NCI-H146 treated with DMSO at 0.1 percent for 48 hours (cell line): ENCODE data around the gene RPS27.
A peak's percentile ranks its signal among the peaks of the same experiment; 100 is the strongest.
"Not testable (repeated sequence)": the region's sequence is repeated elsewhere in the genome, so short reads cannot be mapped to it uniquely, and the experiment has no call there.

Source experiments
- DNase-seq: peaks from one replicate; lab custom pipeline; 2025; ENCODE audit not compliant: unreplicated experiment; lab: John Stamatoyannopoulos, UW

RPS27 gene

DNA sequence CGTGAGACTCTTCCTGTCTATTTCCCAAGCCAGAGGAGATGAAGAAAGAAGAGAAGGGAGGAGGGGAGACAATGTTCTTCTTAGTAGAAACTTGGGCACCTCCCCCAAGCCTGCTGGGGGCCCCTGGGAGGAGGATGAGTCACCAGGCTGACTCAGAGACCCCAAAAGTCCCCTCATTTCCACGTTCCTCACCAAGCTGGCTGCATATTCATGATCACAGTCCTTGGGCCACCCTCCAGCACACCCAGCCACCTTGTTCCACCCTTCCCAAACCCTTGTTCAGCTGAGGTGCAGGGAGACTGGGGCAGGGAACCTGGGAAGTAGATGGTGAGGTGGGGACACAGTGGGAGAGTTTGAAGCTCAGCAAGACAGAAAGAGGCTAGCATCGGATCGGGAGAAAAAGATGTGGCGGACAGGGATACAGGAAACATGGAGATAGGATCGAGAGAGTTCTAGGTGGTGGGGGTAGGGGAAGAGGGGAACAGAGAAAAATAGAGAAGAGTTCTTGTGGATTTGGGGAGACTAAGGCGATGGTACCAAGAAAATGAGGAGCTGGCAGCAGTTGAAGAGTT, 5.1 kb upstream of the RPS27 start:
- no peak for DNase-seq

DNA sequence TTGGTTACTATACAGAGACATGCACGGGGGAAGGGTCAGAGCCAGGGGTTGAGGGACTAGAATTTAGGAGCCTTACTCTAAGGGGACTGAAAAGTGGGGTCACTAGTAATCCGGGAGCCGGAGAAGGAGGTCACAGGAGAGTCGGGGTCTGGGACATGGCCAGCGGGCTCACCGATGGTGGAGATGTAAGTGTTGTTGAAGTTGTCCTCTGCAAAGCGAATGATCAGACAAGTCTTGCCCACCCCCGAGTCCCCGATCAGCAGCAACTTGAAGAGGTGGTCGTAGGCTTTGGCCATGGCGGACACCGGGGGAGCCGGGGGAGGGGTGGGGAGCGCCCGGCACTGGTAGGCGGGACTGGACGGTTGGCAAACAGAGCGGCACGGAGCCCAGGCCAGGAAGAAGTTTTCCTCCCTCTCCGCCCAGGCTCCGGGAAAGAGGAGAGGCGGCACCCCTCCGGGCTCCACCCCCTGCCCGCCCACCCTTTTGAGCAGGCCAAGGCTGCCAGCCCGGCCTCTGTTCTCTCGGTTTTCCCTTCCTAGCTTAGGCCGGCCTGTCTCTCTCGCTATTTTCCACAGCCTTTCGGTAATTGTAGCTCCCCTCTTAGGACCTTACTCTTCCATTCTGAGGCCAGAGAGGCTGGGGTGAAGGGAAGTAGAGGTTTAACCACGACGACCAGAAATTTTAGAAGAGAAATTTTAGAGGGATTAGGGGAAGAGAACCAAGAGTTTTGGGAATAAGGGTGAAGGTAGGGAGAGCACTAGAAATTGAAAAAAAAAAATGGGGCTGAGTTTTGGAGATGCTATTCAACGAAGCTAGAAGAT, 4.4 kb upstream of the RPS27 start, which contains the start of gene RAB13:
Gene RAB13, minus strand, starts transcription at position 399 of the 821 bp plus-strand sequence. Its CDS starts 103 bp downstream, at position 296.
- peak; percentile 73 for DNase-seq

DNA sequence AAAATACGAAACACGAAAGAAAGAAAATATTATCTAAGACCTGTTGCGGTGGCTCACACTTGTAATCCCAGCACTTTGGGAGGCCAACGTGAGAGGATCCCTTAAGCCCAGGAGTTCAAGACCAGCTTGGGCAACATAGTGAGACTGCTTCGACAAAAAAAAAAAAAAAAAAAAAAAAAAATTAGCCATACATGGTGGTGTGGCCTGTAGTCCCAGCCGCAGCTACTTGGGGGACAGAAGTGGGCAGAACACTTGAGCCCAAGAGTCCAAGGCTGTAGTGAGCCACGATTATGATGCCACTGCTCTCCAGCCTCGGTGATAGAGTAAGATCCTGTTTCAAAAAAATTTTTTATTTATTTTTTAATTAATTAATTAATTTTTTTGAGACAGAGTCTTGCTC, 2.9 kb upstream of the RPS27 start:
- DNase-seq = no peak

DNA sequence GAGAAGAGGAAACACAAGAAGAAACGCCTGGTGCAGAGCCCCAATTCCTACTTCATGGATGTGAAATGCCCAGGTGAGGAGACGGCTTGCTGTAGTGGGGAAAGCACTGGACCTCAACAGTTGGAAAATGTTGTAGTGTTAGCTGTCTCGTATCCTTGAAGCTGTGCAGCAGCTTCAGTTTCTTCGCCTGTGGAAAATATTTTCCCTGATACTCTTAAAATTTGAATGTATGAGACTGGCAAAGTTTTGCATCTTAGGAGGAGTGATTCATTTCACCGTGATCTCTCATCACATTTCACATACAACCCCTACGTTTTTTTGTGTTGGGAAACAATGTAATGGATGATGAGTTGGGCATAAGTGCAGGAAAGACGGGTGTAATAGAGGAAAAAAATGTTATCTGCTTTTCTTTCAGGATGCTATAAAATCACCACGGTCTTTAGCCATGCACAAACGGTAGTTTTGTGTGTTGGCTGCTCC, 629 bp downstream of the RPS27 start:
- no peak for DNase-seq

DNA sequence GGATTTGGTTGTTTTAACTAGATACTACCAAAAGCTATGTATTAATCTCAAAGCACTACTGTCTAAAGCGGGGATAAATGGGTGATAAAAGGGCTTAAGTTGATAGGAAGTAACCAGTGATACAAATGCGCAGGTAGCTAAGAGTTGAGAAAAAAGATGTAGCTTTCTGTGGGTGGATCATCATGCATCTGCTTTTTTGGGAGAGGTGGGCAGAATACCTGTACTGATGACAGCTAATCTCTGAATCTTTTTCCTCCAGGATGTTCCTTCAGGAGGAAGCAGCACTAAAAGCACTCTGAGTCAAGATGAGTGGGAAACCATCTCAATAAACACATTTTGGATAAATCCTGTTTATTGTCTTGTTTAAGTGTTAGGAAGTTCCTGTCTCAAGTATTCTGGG, 1.2 kb downstream of the RPS27 start:
- no peak for DNase-seq

DNA sequence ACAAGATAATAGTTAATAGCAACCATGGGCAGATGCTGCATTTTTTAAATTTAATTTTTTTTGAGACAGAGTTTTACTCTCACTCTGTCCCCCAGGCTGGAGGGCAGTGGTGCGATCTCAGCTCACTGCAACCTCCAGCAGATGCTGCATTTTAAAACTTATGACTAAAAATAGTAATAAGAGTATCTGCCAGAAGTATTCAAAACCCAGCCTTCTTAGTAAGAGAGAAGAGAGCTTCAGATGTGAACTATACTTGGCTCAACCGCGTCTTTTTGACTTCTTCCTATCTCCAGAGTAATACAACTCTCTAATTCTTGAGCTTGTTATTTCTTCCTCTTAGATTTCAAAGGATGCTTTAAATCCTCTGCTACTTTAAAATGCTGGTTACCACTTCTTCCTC, 4.6 kb downstream of the RPS27 start:
- DNase-seq = no peak

DNA sequence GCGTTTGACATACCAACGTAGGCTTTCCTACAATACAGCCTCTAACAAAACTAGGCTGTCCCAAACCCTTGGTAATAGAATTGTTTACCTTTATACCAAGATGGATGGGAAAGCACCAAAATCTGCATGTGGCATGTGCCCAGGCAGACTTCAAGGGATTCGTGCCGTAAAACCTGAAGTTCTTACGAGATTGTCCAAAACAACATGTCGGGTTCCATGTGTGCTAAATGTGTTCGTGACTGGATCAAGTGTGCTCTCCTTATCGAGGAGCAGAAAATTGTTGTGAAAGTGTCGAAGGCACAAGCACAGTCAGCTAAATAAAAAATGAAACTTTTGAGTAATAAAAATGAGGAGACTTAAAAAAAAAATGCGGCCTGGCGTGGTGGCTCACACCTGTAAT, 5.1 kb downstream of the RPS27 start:
- no peak for DNase-seq

DNA sequence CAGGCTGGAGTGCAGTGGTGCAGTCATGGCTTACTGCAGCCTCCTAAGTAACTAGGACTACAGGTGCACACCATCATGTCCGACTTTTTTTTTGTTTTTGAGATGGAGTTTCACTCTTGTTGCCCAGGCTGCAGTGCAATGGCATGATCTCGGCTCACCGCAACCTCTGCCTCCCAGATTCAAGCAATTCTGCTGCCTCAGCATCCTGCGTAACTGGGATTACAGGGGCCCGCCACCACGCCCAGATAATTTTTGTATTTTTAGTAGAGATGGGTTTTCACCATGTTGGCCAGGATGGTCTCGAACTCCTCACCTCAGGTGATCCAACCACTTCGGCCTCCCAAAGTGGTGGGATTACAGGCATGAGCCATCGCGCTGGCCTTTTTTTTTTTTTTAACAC, 6.3 kb downstream of the RPS27 start:
- DNase-seq = not testable (repeated sequence)

DNA sequence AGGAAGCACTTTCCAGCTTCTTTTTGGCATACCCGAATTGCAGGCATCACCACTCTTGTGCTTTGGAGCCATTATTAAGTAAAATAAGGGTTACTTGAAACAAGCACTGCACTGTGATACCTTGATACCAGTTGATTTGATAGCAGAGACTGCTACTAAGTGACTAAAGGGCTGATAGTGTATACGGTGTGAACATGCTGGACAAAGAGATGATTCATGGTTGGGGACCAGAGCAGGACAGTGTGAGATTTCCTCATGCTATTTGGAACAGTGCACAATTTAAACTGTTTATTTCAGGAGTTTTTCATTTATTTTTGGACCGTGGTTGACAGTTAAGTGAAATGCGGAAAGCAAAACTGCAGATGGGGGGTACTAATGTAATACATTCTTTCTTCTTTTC, 9.9 kb downstream of the RPS27 start:
- DNase-seq = no peak

DNA sequence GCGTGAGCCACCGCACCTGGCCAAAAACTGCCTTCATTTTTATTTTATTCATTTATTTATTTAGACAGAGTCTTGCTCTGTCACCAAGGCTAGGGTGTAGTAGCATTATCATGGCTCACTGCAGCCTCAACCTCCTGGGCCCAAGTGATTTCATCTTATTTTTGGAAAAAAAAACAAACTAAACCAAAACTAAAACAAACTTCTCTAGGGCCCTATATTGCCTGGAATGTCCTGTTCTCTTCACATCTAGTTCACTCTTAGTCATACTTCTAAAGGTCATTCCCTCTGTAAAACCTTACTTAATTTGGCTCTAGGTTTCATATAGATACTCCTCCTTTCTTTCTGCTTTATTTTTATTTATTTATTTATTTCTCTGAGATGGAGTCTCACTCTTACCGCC, 15.6 kb downstream of the RPS27 start:
- DNase-seq = no peak

DNA sequence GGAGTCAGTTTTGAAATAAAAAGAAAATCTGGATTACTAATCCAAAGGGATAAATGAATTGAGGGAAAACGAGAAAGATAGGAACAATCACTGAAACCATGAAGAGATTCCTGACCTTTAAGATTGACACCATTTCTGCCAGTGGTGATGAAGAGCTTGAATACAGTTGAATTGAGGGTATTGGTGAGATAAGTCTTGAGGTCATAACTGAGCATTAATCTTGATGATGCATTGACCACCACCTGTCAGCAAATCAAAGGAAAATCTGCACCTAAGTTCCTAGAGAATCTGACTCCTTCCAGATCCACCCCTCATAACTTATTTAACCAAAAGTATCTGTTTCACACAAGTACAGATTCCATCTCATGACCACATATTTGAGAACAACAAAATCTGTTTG, 21.6 kb downstream of the RPS27 start:
- DNase-seq = no peak

DNA sequence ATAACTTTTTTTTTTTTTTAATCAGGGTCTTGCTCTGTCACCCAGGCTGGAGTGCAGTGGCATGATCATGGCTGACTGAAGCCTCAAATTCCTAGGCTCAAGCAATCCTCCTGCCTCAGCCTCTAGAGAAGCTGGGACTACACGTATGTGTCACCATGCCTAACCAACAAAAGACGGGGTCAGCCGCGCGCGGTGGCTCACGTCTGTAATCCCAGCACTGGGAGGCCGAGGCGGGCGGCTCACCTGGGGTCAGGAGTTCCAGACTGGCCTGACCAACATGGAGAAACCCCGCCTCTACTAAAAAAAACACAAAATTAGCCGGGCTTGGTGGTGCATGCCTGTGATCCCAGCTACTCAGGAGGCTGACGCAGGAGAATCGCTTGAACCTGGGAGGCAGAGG, 22.0 kb downstream of the RPS27 start:
- DNase-seq = not testable (repeated sequence)

DNA sequence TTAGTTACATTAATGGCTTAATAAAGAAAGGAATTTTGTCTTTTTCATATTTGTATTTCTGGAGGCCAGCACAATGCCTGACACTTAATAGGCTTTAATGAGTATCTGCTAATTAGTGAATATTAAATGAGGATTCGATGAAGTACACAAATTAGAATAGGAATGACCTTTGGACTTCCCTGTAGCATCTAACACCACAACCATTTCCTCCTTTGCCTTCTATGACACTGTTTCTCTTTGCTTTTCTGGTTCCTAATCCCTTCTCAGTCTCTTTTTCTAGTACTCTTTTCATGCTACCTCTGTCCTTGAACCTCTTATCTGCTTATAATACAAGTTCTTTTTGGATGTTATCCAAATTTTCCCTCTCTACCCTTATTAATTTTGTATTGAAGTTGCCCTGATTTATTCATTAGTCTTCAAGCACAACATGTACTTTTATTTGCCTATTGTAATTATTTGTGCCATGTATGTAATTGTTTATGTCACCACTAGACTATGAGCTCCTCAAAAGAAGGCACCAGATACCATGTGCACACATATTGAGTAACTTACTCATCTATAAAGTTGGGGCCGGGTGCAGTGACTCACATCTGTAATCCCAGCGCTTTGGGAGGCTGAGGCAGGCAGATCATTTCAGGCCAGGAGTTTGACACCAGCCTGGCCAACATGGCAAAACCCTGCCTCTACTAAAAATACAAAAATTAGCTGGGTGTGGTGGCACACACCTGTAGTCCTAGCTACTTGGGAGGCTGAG, 23.8 kb downstream of the RPS27 start:
- no peak for DNase-seq

DNA sequence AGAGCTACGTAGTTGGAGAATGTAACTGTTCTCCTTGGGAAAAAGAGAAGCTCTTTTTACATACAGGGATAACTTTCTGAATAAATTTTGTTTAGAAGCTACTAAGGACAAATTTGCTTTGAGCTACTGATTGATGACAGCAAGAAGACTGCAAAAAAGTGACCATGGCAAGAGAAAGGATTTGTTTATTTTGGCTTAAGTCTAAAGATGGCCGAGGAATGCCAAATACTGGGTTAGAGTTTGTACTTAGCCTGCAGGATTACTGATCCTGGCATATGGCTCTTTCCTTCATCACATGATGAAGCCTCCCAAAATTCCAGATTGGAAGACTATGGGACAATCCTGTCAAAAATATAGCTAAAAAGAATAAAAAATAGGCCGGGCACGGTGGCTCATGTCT, 28.7 kb downstream of the RPS27 start:
- DNase-seq = no peak

DNA sequence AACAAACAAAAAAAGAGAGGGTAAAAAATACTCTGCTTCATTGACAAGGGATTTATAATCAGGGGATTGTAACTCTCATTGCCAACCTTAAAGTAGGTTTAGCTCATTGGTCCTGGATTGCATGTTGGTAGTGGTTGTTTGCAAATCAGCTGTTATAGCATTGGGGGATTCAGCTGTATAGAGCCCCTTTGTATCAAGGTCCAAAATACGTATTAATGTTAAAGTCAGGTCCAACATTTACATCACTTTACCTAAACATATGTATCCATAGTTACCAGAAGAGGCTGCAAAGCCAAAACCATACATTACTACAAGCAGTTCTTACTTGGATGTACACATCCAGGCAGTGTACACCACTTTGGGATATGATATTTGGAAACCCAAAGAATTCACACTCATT, 29.4 kb downstream of the RPS27 start:
- no peak for DNase-seq

DNA sequence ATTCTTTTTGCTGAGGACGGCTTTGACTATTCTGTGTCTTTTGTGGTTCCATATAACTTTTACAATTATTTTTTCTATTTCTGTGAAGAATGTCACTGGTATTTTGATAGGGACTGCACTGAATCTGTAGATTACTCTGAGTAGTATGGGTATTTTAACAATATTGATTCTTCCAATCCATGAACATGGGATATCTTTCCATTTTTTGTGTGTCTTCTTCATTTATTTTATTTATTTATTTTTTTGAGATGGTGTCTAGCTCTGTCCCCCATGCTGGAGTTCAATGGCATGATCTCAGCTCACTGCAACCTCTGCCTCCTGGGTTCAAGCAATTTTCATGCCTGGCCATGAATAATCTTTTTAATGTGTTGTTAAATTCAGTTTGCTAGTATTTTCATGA, 43.1 kb downstream of the RPS27 start:
- not testable (repeated sequence) for DNase-seq
